Hypothalamus (tissue), 51 donors: ENCODE measurements around the gene KANK3.
A peak's percentile ranks its signal among the peaks of the same experiment; 100 is the strongest.
"Not testable (repeated sequence)": the region's sequence is repeated elsewhere in the genome, so short reads cannot be mapped to it uniquely, and the experiment has no call there.

Source experiments
- DNase-seq, 51 donors: peaks; one replicate each; lab custom pipeline; 2025; lab: John Stamatoyannopoulos, UW

KANK3 gene

GRCh38 chr19:8321067-8321985, 21.7 kb downstream of the KANK3 start, which contains the start of the genes NDUFA7 and RPS28:
TSS of gene NDUFA7 (minus strand) at chr19:8321375. CDS start at chr19:8321358, 17 bp downstream.
TSS of gene RPS28 (plus strand) at chr19:8321496. CDS start at chr19:8321531, 35 bp downstream.
- peak; percentile 55 to 98 (median 92) for DNase-seq

- DNase-seq, result peak in 3 of 51 donors; percentile 13 to 57 (median 39)
Measured at GRCh38 chr19:8320564-8321066, 22.4 kb downstream of the KANK3 start.

- DNase-seq, result no peak
Measured at GRCh38 chr19:8319807-8320520, 23.1 kb downstream of the KANK3 start.

- DNase-seq, result not testable (repeated sequence)
Measured at GRCh38 chr19:8318835-8319234, 24.2 kb downstream of the KANK3 start.

- DNase-seq, result no peak
Measured at GRCh38 chr19:8316351-8317125, 26.5 kb downstream of the KANK3 start.

- not testable (repeated sequence) for DNase-seq
Measured at GRCh38 chr19:8314981-8315640, 28.0 kb downstream of the KANK3 start.

GRCh38 chr19:8311461-8312260, 31.4 kb downstream of the KANK3 start:
- DNase-seq, result no peak

- DNase-seq, result no peak
Measured at GRCh38 chr19:8310342-8311055, 32.6 kb downstream of the KANK3 start.

- no peak for DNase-seq
Measured at GRCh38 chr19:8308891-8309291, 34.2 kb downstream of the KANK3 start.

- DNase-seq, result peak; percentile 37 to 94 (median 81)
Measured at GRCh38 chr19:8307965-8308866, 34.8 kb downstream of the KANK3 start, which contains the start of gene CD320. TSS of gene CD320 (minus strand) at chr19:8308358. CDS start at chr19:8308290, 68 bp downstream.

GRCh38 chr19:8307400-8307964, 35.6 kb downstream of the KANK3 start:
- peak in 1 of 51 donors; percentile 30 for DNase-seq

GRCh38 chr19:8306235-8307054, 36.6 kb downstream of the KANK3 start:
- DNase-seq, result no peak

- no peak for DNase-seq
Measured at GRCh38 chr19:8305798-8306197, 37.3 kb downstream of the KANK3 start.

GRCh38 chr19:8304841-8305621, 38.0 kb downstream of the KANK3 start:
- no peak for DNase-seq

- DNase-seq, result no peak
Measured at GRCh38 chr19:8302734-8303133, 40.3 kb downstream of the KANK3 start.
